Measurements from ENCODE around the gene TLE3.

Gene TLE3

DNA sequence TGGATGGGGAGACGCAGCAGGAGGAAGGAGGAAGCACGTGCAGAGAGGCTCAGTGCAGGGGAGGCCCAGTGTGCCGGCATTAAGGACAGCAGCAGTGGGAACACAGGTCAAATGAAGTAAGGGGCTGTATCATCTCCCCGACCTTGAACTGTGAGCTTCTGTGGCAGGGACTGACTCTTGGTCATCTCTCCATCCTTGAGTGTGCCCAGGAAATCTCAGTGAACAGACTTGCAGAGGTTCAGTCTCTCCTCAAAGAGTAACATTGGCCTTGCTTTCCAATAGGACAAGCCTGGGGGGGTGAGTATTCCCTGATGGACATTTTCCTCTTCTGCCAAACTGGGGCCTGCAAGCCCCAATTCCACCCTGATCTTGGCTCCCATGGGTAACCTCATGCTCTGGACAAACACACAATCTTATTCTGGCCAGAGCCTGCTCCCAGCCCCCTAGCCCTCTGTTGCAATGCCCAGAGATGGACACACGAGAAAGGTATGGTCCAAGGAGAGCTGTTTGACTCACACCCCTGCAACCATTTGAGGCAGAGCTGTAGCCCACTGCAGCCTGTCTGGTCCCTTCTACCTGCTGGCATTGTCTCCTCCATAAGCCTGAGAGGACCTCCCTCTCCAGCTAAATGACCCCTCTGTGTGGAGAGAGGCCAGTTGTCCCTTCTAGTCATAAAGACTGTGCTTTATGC lies 50.9 kb downstream of the TLE3 start:
- DNase-seq: no peak

DNA sequence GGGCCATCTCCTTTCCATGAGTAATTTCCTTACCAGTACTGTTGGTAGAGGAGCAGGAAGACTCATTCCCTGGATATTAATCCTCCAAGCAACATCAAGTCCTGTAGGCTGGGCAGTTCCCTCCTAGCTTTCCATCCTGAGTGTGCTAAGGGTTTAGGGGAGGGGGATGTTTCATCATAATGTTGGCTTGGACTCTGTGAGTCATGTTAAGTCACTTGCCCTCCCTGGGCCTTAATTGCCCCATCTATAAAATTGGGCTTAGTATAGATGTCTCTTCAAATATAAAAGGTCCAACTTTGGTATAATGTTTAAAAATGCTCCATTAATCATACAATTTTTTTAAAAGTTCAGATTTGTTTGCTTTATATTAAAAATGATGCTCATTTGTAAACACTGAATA lies 52.7 kb downstream of the TLE3 start:
- DNase-seq: no peak

DNA sequence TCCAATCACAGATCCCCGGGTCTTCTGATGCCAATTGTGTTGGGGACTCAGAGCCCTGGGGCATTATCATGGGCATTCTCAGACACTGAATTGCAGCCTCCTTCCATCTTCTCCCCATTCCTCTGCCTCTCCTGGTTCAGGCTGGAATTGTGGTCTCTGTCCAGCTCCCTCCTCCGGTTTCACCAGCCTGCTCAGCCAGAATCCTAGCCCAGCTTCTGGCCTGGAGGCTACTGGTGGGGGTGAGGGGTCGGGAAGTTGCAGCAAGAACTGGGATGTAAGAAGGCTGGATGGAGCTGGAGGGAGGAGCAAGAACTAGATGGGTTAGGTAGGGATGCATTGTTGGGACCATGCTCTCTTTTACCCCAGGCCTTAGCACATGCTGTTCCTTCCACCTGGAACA lies 53.5 kb downstream of the TLE3 start:
- DNase-seq: no peak

DNA sequence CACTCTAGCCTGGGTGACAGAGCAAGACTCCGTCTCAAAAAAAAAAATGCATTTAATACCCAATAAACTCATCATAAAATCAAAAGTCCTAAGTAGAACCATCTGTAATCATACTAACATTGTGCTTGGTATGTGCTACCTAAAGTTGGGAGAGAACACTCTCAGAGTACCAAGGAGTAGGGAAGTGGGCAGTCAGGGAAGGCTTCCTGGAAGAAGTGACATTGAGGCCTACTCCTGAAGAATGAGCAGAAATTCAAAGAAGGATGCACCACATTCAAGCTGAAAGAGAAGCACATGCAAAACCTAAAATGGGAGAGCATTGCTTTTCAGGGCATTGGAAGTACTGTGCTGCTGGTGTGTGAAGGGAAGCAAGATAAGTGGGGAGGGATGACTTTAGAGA lies 54.1 kb downstream of the TLE3 start:
- DNase-seq: no peak

DNA sequence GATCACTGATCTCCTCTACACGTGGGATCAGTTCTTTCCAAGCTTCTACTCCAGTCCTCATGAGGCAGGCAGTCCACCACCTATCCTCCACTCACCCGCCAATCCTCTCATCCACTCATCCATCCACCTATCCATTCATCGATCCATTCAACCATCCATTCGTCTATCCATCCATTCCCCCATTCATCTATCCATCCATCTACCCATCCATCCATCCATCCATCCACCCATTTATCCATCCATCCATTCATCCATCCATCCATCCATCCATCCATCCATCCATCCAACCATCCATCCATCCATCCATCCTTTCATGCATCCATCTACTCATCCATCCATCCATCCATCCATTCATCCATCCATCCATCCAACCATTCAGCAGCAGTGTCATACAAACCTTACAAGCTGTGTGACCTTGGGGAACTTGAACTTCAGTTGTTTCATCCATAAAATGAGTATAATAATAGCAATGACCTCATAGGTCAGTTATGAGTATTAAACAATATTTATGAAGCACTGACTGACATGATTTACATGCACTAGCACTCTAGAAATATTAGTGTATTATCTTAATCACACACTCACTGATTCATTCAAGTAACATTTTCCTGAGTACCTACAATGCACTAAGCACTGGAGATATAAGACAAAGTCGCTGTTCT lies 55.0 kb downstream of the TLE3 start:
- DNase-seq: no peak

DNA sequence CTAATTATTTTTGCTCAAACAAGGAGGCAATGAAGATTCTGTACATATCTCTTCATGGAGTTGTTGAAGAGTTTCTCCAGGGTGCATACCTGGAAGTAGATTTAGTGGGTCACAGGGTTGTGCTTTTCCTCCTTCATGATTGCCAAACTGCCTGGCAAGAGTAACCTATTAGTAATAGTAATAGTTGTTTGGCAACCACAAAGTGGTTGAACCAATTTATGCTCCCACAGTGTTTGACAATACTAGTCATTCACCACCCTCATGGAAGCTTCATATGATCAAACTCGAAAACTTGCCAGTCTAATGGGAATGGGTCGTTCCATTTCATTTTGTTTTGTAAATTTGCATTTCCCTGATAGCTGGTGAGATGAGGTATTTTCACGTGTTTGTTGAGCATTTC lies 57.8 kb downstream of the TLE3 start:
- DNase-seq: no peak

DNA sequence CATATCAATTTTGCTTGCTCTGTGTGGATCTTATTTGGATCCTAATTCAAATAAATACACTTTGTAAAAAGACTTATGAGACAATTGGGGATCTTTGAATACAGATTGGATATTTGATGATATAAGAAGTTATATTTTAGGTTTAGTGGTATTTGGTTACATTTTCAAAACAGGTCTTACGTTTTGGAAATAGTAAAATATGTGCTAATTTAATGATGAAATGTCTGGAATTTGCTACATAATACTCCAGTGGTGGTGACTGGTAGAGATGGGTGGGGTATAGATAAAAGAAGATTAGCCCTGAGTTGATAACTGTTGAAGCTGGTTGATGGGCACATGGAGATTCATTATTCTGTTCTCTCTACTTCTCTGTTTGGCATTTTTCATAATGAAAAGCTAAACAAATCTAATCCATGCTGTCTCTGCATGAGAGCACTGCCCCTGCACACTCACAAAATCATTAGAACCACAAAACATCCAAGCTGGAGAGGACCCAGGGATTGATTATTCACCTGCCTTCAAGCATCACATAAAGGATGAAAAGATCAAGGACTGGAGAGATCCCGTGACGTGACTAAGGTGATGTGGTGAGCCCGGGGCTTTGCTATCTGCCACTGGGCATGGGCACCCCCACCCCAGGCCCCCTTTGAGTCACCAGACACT lies 58.9 kb downstream of the TLE3 start:
- DNase-seq: no peak

DNA sequence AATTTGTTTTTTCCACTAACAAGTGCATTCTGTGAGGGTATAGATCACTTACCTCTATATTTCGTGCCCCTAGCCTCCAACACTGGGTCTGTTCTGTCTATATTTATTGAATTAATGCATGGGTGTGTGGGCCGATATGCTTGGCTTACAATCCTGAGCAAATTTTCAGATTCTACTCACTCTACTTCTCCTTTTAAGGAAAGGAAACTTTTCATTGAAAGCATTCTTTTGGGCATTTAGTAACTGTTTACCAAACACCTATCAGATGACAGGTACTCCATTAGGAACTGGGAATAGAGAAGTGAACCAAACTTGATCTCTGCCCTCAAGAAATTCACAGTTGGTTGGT lies 60.5 kb downstream of the TLE3 start:
- no peak for DNase-seq

DNA sequence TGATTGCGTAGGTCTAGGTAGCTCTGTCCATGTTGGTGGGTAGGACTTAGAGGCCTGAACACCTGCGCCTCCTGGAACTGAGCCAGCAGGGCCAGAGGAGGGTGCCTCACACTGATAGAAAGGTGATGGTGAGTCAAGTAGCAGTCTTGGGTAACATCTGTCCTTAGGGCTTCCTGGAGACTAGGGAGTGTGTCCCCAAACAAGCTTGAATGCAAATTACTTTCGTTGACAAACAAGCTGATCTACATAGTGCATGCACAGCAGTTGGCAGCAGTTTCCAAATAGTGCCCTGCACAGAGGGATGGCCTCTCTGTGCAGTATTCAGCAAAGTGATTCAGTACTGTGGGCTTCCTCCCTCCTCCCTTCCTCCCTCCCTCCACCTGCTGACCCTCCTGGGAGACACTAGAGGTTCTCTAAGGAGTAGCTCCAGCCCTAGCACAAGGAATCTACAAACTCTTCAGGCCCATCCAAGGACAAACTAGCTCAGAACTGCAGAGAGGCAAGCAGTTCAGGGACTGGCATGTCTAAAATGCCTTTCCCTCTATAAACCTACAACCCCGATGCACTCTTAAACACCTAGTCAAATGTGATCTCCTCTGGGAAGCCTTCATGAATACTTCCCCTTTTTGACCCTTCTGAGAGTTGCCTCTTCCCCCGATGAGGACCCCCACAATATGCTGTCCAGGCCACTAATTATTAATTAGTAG lies 61.0 kb downstream of the TLE3 start:
- no peak for DNase-seq

DNA sequence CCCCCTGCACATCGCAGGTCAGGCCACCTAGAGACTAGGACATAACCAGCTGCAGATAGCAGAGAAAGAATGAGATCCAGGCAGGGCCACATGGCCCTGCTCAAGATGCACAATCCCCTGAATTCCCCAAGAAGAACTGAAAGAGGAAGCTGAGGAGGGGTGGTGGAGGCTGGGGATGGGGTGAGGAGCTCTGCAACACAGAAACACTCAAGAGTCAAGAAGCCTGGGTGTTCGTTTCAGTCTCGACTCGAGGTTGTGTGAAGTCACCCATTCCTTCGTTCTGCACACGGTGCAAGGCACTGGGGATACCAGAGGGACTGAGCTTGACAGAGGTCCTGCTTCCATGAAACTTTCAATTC lies 62.0 kb downstream of the TLE3 start:
- DNase-seq: no peak

DNA sequence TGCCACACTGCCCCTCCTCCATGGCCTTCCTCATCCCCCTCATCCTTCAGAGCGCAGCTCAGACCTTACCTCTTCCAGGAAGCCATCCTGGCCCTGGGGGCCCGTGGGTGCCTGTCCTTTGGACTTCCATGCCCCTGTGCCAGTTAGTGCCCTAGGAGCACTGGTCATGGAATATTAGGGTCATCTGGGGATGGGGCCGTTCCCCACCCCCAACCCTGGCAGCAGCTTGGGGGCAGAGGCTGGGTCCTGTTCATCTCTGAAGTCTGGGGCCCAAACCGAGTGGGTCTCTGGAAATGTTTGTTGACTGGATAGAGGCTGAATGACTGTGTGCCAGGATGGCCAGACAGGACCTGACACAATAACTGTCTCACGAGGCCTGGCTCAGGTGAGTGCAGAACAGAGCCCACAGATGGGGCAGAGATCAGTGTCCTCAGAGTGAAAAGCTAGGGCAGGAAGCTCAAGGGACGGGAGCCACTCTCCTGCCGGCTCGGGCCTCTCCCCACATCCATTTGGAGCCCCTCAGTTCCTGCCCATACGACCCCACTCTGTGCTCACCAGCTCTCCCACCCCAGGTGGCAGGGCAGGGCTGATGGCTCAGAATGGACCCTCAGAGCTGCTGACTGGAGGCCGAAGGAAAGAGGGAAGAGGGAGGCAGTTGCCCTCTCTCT lies 62.5 kb downstream of the TLE3 start:
- no peak for DNase-seq

DNA sequence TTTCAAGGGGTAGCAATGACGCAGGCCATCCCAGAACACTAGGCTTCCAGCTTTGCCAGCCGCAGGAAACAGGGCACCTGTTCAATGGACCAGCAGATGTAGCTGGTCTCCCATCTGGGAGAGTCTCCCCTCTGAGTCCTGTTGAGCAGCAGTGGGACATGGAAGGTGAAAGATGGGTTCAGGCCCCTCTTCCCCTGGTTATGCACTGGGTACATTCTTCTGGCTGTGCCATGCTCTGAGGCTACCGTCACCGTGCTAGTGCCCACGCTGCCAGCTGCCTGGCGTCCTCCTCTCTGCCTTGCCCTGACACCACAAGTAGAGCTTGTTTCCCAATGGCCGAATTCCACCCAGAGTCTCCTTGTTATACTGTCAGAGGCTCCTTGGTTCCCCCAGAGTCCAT lies 63.1 kb downstream of the TLE3 start:
- no peak for DNase-seq

DNA sequence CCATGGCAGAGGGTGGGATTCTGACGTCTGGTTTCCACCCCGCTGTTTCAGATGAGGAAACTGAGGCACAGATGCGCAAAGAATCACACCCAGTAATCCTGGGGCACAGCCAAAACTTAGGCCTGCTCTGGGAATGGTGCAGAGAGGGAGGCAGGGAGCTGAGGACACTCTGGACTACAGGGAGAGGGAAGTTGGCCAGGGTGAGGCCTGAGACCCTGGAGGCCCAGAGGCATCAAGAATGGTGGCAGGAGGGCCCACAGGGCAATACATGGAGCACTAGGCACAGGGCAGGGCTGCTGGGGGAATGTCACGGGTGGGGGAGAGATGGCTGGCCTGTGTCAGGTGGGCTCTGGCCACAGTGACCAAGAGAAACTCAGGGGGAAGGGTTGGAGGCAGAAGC lies 63.6 kb downstream of the TLE3 start:
- DNase-seq: no peak

DNA sequence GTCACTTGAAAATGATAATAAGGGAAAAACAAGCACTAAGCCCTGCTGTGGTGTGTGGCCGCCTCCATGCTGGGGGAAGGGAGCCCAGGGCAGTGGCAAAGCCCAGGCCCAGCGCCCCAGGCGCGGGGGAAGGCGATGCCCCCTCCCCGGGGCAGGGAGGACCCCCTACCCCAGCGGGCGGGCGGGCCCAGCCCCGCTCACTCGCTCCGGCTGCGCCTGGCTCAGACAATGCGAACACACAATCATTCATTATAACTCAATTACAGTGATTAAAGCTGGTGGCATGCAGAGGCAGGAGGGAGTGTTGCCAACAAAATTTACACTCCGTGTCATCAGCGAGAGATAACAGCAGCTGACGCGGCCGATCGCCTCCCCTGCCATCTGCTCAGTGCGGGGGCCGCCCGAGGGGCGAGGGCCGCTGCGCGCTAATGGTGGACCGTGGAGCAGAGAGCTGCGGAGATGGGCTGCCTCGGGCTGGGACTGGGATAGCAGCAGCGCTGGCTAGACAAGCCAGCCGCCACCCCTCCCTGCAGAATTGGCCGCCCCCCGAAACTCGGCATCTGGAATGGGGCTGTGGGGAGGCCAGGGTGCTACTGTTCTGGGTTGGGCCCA lies 64.1 kb downstream of the TLE3 start:
- DNase-seq: peak; percentile 5

DNA sequence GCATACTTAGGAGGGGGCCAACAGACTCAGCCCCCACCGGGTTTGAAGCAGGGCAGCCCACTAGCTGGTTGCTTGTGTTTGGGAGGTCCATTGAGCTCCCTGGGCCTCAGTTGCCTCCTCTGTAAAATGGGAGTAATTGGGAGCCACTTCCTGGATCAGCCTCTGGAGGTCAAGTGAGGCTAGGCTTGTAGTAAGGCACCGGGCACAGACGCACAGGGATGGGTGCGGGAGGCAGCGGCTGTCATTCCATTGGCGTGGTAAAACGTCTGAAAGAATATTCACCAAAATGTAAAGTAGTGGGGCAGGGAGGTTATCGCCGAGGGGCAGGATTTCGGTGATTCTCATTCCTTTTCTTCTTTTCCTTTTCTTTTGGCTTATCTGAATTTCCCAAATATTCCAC lies 64.6 kb downstream of the TLE3 start:
- DNase-seq: no peak

DNA sequence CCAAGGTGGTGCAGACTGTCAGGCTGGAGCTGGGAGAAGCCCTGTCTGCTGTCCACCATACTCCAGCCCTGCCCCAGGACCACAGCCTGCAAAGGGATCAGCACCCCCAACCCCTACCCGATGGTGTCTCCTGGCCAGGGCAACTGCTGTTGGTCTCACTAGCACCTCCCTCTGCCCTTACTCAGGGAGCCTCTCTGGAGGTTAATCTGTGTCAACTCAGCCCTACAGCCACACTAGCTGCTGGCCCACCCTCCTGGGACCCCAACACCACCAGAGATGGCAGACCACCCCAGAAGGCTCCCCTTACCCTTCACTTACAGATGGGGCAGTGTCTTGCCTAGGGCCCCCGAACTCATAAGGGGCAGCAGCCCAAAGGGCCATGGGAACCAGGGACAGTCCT lies 65.2 kb downstream of the TLE3 start:
- no peak for DNase-seq

DNA sequence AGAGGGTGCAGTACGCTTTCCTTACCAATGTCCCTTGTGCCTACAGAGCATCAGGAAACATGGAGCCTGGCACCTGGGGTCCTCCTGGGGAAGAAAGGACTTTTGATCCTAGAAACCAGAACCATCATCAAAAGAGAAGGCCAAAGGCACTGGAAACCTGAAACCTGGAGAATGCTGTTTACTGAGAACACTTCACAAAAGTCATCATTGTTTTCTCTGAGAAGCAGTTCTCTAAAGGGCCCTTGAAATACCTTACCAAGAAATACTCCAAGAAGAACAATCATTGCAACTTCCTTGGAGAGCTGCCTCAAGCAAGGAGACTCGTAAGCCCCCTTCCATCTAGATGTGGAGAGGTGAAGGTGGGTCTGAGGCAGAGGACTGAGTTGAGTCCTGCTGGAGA lies 66.0 kb downstream of the TLE3 start:
- DNase-seq: no peak

DNA sequence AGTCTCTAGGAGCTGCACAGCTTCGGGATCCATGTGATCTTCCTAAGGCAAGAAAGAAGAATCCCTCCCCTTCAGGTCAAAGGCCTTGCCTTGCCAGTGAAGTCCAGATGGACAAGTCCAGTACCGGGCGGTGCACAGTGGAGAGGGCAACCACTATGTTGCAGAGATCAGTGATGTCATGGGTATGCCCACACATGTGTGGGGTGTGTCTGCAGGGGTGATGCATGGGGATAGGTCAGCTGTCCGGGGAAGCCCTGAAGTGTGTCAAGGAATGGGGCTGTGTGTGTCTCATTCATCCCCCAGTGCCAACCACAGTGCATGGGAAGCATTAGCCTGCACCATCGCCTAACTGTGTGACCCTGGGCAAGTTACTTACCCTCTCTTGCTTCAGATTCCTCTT lies 66.5 kb downstream of the TLE3 start:
- no peak for DNase-seq

DNA sequence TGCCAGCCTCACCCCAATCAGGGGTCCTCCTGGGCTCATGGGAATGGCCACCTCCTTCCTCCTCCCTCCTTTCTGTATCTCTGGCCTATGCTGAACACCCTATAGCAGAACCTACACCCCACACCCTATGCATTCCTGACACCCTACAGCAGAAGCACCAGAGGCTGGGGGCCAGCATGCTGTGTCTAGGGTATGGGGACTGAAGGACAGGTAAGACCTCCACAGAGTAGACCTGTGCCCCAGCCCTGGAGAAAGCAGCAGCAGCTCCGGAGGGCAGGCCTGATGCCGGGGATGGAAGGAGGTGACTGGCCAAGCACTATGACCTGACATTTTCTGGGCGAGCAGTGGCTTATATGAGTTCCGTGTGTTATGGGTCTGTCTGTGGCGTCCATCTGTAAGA lies 66.9 kb downstream of the TLE3 start:
- no peak for DNase-seq

DNA sequence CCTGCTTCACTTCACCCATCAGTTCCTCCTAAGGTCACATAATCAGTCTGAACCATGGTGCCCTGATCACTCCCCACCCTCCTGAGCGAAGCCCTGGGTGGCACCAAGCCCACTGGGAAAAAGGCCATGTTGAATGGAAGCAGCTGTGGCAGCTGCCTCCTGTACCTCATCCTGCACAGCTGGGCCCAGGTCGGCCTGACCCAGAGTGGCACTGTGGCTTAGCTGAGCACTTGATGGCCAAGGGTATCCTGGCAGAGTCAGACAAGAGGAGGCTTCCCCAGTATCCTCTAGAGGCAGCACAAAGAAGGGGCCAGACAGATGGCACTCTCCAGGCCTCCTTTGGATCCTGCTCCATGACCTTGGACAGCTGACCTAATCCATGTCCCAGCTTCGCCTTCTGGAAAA lies 68.4 kb downstream of the TLE3 start:
- no peak for DNase-seq

DNA sequence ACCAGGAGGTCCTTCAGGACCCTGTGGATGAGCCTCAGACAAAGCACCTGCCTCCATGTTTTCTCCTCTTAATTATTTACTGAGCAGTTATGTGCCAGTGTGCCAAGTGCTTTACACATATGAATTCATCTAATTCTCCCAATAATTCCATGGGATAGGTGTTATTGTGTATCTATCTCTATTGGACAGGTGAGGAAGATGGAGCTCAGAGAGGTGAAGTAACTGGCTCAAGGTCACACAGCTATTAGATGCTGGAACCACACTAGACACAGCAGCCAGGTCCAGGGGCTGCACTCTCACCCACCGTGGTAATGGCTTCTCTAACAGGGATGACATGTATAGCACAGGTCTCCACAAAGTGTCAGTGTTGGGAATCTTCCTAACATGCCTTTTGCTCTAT lies 70.2 kb downstream of the TLE3 start:
- no peak for DNase-seq

DNA sequence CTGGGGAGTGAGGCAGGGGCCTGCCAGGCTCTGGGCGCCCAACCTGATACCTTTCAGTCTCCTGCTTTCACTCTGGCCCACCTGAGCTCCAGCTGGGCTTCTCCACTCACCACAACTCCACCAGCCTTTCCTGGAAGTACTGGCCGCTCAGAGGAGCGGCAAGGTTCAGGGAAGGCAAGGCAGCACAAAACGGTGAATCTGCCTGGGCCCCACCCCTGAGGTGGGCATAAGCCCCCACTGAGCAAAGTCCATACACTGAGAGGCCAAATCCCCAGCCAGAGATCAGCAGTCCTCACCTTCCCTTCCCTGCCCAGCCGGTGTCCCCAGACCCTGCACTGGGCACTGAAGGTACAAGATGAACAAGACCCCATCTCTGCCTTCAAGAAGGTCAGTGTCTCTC lies 70.7 kb downstream of the TLE3 start:
- no peak for DNase-seq

Data from DMS 273 treated with DMSO at 0.1 percent for 48 hours (cell line).